Measurements from ENCODE around the gene SRMS.

DNA sequence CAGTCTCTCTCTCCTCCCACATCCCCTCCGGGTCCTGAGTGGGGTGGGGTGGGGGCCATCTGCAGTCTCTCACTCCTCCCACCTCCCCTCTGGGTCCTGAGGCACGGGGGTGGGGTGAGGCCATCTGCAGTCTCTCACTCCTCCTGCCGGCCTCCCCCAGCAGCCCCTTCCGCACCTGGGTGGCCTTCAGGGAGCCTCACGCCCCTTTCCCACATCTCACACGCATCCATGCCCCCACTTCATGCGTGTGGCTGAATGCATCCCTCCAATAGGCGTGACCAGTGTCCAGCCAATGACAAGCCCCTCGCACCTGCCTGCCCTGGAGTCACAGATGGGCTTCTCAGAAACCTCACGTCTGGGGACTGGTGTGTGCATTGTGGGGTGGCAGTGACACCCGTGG, 993 bp upstream of the SRMS start:
- no peak for TF ChIP-seq POLR2A (IDR thresholded peaks at IDR 0.05)
- TF ChIP-seq, protein P1, sequence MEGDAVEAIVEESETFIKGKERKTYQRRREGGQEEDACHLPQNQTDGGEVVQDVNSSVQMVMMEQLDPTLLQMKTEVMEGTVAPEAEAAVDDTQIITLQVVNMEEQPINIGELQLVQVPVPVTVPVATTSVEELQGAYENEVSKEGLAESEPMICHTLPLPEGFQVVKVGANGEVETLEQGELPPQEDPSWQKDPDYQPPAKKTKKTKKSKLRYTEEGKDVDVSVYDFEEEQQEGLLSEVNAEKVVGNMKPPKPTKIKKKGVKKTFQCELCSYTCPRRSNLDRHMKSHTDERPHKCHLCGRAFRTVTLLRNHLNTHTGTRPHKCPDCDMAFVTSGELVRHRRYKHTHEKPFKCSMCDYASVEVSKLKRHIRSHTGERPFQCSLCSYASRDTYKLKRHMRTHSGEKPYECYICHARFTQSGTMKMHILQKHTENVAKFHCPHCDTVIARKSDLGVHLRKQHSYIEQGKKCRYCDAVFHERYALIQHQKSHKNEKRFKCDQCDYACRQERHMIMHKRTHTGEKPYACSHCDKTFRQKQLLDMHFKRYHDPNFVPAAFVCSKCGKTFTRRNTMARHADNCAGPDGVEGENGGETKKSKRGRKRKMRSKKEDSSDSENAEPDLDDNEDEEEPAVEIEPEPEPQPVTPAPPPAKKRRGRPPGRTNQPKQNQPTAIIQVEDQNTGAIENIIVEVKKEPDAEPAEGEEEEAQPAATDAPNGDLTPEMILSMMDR (IDR thresholded peaks at IDR 0.05), result no peak
